ENCODE measurements around the gene LZTFL1. TPM values are rescaled to one million over a fixed set of nuclear protein-coding genes. Genes with fewer than 3 reads are reported as not detected.

Gene LZTFL1
- total and polyA plus RNA-seq, 2 experiments from 2014 or later, result 6.3 to 13.9 TPM

DNA sequence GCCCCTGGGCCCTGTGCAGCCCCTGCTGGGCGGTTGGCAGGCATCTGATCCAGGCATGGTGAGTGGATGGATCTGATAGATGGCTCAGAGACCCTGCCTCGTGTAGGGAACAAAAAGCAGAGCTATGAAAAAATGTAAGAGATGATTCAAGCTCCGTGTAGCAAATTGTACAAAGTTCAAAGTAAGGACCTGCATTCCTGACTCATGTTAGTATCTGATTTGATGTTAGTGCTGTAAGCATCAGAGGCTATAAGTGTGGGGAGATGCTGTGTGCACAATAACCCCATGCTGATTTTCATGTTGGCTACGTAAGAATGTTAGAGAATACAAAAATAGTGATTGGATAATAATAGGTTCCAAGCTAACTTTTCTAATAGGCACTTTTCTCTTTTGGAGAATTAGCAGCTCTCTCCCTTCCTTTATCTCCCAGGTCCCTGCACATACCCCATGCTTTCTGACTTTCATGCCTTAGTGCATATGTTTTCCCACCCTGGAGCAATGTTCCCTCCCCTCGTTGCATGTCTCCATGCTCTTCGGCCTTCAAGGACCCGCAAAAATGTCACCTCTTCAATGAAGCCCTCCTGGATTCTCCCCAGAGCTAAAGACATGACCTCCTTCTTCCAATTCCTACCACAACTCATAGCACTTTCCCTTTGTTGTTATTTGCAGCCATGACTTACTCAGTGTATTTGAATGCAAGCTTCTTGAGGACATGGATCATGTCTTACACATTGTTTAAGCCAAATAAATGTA, 46.0 kb upstream of the LZTFL1 start:
- no peaks in the 10 kb centered on the region for H3K79me2 ChIP-seq (replicated peaks; ENCODE audit: insufficient read depth)
- no peaks in the 10 kb centered on the region; the same call in 1 of the 2 replicates for H3K4me1 ChIP-seq (ENCODE audit: insufficient read depth)
- H4K20me1 ChIP-seq (replicated peaks; ENCODE audit: insufficient read depth), result no peaks in the 10 kb centered on the region; the same call in 1 of the 2 replicates
- no peak overlapping the region for H2AFZ ChIP-seq
- Mint-ChIP-seq H3K36me3 (ENCODE audit: low read depth) (no peaks in the 10 kb centered on the region), H3K4me3 (no peak overlapping the region), H3K27me3 (ENCODE audit: insufficient read depth, low read depth, poor library complexity) (peaks cover 4% of the 10 kb centered on the region), H3K27ac (no peak overlapping the region), H3K4me1 (peaks cover 10% of the 10 kb centered on the region; the same call in 2 of the 3 replicates), H3K9me3 (no peaks in the 10 kb centered on the region)
- no peak overlapping the region for H3K4me2 ChIP-seq
- TF ChIP-seq, protein P1, sequence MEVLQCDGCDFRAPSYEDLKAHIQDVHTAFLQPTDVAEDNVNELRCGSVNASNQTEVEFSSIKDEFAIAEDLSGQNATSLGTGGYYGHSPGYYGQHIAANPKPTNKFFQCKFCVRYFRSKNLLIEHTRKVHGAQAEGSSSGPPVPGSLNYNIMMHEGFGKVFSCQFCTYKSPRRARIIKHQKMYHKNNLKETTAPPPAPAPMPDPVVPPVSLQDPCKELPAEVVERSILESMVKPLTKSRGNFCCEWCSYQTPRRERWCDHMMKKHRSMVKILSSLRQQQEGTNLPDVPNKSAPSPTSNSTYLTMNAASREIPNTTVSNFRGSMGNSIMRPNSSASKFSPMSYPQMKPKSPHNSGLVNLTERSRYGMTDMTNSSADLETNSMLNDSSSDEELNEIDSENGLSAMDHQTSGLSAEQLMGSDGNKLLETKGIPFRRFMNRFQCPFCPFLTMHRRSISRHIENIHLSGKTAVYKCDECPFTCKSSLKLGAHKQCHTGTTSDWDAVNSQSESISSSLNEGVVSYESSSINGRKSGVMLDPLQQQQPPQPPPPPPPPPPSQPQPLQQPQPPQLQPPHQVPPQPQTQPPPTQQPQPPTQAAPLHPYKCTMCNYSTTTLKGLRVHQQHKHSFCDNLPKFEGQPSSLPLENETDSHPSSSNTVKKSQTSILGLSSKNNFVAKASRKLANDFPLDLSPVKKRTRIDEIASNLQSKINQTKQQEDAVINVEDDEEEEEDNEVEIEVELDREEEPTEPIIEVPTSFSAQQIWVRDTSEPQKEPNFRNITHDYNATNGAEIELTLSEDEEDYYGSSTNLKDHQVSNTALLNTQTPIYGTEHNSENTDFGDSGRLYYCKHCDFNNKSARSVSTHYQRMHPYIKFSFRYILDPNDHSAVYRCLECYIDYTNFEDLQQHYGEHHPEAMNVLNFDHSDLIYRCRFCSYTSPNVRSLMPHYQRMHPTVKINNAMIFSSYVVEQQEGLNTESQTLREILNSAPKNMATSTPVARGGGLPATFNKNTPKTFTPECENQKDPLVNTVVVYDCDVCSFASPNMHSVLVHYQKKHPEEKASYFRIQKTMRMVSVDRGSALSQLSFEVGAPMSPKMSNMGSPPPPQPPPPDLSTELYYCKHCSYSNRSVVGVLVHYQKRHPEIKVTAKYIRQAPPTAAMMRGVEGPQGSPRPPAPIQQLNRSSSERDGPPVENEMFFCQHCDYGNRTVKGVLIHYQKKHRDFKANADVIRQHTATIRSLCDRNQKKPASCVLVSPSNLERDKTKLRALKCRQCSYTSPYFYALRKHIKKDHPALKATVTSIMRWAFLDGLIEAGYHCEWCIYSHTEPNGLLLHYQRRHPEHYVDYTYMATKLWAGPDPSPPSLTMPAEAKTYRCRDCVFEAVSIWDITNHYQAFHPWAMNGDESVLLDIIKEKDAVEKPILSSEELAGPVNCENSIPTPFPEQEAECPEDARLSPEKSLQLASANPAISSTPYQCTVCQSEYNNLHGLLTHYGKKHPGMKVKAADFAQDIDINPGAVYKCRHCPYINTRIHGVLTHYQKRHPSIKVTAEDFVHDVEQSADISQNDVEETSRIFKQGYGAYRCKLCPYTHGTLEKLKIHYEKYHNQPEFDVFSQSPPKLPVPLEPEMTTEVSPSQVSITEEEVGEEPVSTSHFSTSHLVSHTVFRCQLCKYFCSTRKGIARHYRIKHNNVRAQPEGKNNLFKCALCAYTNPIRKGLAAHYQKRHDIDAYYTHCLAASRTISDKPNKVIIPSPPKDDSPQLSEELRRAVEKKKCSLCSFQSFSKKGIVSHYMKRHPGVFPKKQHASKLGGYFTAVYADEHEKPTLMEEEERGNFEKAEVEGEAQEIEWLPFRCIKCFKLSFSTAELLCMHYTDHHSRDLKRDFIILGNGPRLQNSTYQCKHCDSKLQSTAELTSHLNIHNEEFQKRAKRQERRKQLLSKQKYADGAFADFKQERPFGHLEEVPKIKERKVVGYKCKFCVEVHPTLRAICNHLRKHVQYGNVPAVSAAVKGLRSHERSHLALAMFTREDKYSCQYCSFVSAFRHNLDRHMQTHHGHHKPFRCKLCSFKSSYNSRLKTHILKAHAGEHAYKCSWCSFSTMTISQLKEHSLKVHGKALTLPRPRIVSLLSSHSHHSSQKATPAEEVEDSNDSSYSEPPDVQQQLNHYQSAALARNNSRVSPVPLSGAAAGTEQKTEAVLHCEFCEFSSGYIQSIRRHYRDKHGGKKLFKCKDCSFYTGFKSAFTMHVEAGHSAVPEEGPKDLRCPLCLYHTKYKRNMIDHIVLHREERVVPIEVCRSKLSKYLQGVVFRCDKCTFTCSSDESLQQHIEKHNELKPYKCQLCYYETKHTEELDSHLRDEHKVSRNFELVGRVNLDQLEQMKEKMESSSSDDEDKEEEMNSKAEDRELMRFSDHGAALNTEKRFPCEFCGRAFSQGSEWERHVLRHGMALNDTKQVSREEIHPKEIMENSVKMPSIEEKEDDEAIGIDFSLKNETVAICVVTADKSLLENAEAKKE (CRISPR knock-in tag; IDR thresholded peaks at IDR 0.05), result no peak
- TF ChIP-seq, protein P2, sequence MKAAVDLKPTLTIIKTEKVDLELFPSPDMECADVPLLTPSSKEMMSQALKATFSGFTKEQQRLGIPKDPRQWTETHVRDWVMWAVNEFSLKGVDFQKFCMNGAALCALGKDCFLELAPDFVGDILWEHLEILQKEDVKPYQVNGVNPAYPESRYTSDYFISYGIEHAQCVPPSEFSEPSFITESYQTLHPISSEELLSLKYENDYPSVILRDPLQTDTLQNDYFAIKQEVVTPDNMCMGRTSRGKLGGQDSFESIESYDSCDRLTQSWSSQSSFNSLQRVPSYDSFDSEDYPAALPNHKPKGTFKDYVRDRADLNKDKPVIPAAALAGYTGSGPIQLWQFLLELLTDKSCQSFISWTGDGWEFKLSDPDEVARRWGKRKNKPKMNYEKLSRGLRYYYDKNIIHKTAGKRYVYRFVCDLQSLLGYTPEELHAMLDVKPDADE (IDR thresholded peaks at IDR 0.05), result no peak
- TF ChIP-seq ZNF331 (CRISPR knock-in tag; IDR thresholded peaks at IDR 0.05; ENCODE audit: low read depth), result no peak
- ATAC-seq (no peak), DNase-seq (ENCODE audit: low spot score) (no peak)
- no peaks in the 10 kb centered on the region for H3K36me3 ChIP-seq (ENCODE audit: insufficient read depth)
- no peaks in the 10 kb centered on the region for H3F3A ChIP-seq (replicated peaks; ENCODE audit: low read depth)
- H3K4me3 ChIP-seq, result no peak overlapping the region
- H3K27ac ChIP-seq (ENCODE audit: low read depth), result no peak overlapping the region
- no peaks in the 10 kb centered on the region for H3K27me3 ChIP-seq (ENCODE audit: insufficient read depth)
- H3K9me2 ChIP-seq (ENCODE audit: insufficient read depth), result no peaks in the 10 kb centered on the region

DNA sequence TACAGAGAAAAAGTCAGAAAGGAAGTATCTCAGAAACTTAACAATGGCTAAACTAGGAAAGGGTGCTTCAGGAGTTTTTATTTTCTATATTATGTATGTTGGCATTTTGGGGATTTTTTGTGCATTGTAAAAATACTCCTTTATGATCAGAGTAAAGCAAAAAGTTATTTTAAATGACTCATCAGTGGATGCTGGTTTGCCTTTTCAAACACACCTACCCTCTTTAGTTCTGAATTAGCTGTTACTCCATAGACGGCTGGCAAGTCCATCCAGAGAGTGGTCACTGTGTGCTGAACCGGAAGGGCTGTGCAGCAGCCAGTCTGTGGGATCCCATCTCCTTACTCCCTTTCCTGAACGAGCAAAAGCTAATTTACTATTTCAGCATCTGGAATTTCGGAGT, 45.4 kb upstream of the LZTFL1 start:
- no peak overlapping the region for H3K27ac ChIP-seq (ENCODE audit: low read depth)
- H3K9me2 ChIP-seq (ENCODE audit: insufficient read depth), result no peaks in the 10 kb centered on the region
- H3K4me1 ChIP-seq (ENCODE audit: insufficient read depth), result no peaks in the 10 kb centered on the region; the same call in 1 of the 2 replicates
- H2AFZ ChIP-seq, result no peak overlapping the region
- H3K4me2 ChIP-seq, result no peak overlapping the region
- H3K4me3 ChIP-seq, result no peak overlapping the region
- no peak for TF ChIP-seq JUNB (IDR thresholded peaks at IDR 0.05; ENCODE audit: unreplicated experiment)
- Mint-ChIP-seq H3K36me3 (ENCODE audit: low read depth) (no peaks in the 10 kb centered on the region), H3K27ac (no peak overlapping the region), H3K4me3 (no peak overlapping the region), H3K4me1 (peaks cover 10% of the 10 kb centered on the region; the same call in 2 of the 3 replicates), H3K27me3 (ENCODE audit: insufficient read depth, low read depth, poor library complexity) (peaks cover 4% of the 10 kb centered on the region), H3K9me3 (no peaks in the 10 kb centered on the region)
- no peaks in the 10 kb centered on the region for H3K27me3 ChIP-seq (ENCODE audit: insufficient read depth)
- no peaks in the 10 kb centered on the region for H3F3A ChIP-seq (replicated peaks; ENCODE audit: low read depth)
- no peaks in the 10 kb centered on the region for H3K36me3 ChIP-seq (ENCODE audit: insufficient read depth)
- H3K79me2 ChIP-seq (replicated peaks; ENCODE audit: insufficient read depth), result no peaks in the 10 kb centered on the region
- ATAC-seq, result no peak
- DNase-seq (ENCODE audit: low spot score), result no peak
- H4K20me1 ChIP-seq (replicated peaks; ENCODE audit: insufficient read depth), result no peaks in the 10 kb centered on the region

Data from GM23338 (cell line).